ENCODE results near the gene NCAPD2.

DNA sequence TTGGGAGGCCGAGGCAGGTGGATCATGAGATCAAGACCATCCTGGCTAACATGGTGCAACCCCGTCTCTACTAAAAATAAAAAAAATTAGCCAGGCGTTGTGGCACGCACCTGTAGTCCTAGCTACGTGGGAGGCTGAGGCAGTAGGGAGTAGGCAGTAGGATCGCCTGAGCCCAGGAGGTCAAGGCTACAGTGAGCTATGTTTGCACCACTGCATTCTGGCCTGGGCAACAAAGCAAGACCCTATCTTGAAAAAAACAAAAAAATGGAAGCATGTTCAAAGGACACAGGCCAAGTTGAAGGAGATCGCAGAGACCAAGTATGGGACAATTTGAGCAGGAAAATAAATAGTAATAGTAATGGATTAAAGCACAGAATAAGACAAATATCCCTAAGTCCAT is 14.2 kb downstream of the NCAPD2 start:
- TF ChIP-seq, protein P1, sequence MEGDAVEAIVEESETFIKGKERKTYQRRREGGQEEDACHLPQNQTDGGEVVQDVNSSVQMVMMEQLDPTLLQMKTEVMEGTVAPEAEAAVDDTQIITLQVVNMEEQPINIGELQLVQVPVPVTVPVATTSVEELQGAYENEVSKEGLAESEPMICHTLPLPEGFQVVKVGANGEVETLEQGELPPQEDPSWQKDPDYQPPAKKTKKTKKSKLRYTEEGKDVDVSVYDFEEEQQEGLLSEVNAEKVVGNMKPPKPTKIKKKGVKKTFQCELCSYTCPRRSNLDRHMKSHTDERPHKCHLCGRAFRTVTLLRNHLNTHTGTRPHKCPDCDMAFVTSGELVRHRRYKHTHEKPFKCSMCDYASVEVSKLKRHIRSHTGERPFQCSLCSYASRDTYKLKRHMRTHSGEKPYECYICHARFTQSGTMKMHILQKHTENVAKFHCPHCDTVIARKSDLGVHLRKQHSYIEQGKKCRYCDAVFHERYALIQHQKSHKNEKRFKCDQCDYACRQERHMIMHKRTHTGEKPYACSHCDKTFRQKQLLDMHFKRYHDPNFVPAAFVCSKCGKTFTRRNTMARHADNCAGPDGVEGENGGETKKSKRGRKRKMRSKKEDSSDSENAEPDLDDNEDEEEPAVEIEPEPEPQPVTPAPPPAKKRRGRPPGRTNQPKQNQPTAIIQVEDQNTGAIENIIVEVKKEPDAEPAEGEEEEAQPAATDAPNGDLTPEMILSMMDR (IDR thresholded peaks at IDR 0.05): no peak
- TF ChIP-seq POLR2A (IDR thresholded peaks at IDR 0.05): no peak
